ENCODE data around the gene MYO1F. TPM values are rescaled to one million over a fixed set of nuclear protein-coding genes. Genes with fewer than 3 reads are reported as not detected.

MYO1F gene
- polyA plus RNA-seq, 1 donor from 2014 or later: 40.9 TPM

DNA sequence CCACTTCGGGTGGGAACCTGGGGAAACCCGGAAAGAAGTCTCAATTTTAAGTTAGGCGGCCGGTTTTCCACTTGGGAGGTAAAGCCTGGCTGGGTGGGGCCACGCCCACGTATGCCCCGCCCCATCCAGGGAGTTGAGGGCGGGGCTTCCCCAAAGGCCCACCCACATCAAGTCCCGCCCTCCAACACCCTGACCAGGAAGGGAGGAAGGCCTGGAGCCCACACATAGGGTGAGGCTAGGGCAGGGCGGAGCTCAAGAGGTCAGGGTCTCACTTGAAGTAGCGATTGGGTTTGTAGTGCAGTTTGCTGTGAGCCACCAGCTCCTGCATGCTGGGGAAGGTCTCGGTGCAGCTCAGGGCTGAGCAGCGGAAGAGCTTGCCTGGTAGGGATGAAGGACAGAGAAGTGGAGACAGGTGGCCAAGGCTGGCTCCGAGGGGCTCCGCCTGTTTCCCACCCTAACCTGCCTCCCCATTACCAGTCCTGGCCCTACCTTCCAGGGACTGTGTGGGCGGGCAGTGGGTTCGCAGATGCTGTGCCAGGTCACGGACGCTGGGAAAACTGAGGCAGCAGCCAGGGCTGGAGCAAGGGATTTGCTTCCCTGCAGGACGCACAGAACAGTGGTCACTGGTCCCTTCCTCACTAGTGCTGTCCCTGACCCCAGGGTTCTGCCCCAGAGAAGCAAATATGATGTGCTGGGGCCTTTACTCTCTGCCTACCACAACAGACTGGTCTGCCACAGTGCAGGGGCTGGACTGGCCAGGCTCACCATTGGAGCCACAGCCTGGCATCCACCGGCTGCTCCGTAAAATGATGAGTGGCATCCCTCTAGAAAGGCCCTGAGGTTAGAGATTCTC lies 64.9 kb downstream of the MYO1F start:
- peak overlapping the region in 1 of 3 donors; percentile 84 for H3K27ac Mint-ChIP-seq
- peak overlapping the region; percentile 8 to 68 (median 55) for H3K4me3 Mint-ChIP-seq
- peaks cover 6 to 12% (median 8%) of the 10 kb centered on the region in 3 donors for H3K4me1 Mint-ChIP-seq
- H3K36me3 Mint-ChIP-seq: peaks cover 5% of the 10 kb centered on the region
- no peaks in the 10 kb centered on the region for H3K9me3 Mint-ChIP-seq
- no peaks in the 10 kb centered on the region for H3K27me3 Mint-ChIP-seq

DNA sequence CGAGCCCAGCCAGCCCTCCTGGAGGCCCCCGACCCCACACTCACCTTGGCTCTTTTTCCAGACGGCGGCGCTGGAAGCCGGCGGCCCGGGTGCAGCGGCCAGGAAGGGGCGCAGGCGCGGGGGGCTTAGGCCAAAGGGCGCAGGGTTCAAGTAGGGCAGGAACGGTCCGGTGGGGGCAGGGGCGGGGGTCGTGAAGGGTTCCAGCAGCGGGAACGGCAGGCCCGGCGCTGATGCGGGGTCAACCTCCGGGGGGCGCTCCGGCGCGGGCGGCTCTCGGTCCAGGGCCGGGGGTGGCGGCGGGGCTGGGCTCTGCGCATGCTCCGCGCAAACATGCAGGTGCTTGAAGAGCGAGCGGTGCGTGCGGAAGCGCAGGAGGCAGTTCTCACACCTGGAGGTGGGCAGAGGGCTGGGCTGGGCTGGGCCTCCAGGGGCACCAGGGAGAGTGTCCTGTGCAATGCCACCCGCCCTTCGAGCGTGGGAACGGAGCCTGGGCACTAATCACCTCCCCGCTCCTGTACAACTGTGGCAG lies 65.6 kb downstream of the MYO1F start:
- Mint-ChIP-seq H3K4me1 (peaks cover 6 to 12% (median 7%) of the 10 kb centered on the region in 3 donors), H3K27me3 (no peaks in the 10 kb centered on the region), H3K27ac (no peak overlapping the region), H3K9me3 (no peaks in the 10 kb centered on the region), H3K36me3 (peaks cover 5% of the 10 kb centered on the region), H3K4me3 (peak overlapping the region in 1 of 4 donors; percentile 68)

- H3K4me3 Mint-ChIP-seq: no peak overlapping the region
- H3K36me3 Mint-ChIP-seq: peaks cover 5% of the 10 kb centered on the region
- no peaks in the 10 kb centered on the region for H3K9me3 Mint-ChIP-seq
- H3K27me3 Mint-ChIP-seq: no peaks in the 10 kb centered on the region
- H3K4me1 Mint-ChIP-seq: peaks cover 6 to 10% (median 8%) of the 10 kb centered on the region in 3 donors
- no peak overlapping the region for H3K27ac Mint-ChIP-seq
Measured at GRCh38 chr19:8510589-8511115, 66.6 kb downstream of the MYO1F start.

DNA sequence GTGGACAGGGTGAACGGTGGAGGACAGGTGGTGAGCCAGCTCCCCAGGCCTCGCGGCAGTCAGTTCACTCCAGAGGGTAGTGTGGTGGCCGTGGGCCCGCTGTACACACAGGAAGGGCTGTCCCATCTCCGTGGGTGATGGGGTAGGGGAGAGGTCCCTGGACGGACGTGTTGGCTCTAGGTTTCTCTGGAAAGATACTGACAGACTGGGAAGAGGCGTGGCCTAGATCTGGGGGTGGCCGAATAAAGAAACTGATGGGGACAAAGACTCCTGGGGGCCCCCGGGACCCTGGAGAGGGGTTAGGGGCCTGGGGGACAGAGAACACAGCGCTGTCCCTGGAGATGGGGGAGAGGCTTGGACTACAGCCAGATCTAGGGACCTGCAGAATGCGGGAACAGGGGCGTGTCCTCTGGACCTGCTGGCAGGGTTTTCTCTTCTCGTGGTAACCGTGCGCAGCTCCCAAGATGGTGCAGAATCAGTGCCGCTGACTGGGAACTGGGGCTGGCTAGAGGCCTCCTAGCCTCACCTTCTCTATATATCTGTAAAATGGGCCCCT lies 70.8 kb downstream of the MYO1F start:
- Mint-ChIP-seq H3K9me3 (no peaks in the 10 kb centered on the region), H3K4me3 (peak overlapping the region; percentile 90 to 98 (median 94)), H3K27me3 (peaks cover 3% of the 10 kb centered on the region), H3K4me1 (peaks cover 0 to 5% (median 3%) of the 10 kb centered on the region in 3 donors), H3K27ac (peak overlapping the region in 1 of 3 donors; percentile 91), H3K36me3 (peaks cover 5% of the 10 kb centered on the region)

DNA sequence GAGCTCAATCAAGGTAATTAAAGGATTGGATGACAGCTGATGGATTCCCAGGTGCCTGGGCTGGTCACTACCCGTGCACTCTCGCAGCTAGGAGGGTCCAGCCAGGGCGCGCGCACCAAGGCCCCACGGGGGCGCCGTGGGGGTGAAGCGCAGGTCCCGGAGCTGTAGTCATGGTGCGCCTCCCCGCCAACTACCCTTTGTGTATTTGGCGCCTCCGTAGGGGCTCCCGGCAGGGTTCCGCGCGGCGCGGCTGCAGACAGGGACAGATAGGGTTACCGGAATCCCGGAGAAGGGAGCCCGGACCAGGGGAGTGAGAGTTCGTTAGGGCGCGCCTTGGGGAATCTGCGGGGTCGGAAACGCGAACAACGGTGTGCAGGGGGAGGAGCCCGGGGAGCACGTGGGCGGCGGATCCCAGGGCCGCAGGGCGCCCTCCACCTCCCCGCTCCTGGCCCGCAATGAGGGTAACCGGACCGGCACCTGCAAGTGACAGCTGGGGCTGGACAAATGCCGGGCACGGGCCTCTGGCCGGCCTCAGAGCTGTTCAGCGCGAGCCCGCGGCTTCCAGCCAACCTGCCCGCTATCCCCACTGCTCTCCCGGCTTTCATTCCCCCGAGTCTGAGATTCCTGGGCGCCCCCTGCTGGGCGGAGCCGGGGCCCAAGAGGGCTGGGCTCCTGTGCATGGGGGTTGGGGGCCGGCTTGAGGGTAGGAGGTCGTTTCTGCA lies 71.4 kb downstream of the MYO1F start:
- Mint-ChIP-seq H3K27me3 (peaks cover 3% of the 10 kb centered on the region), H3K27ac (peak overlapping the region; percentile 27 to 92 (median 91)), H3K4me3 (peak overlapping the region; percentile 90 to 98 (median 94)), H3K4me1 (peaks cover 0 to 5% (median 3%) of the 10 kb centered on the region in 3 donors), H3K9me3 (no peaks in the 10 kb centered on the region), H3K36me3 (peaks cover 5% of the 10 kb centered on the region)

GRCh38 chr19:8504919-8505318 lies 72.3 kb downstream of the MYO1F start:
- peaks cover 5% of the 10 kb centered on the region for H3K36me3 Mint-ChIP-seq
- no peaks in the 10 kb centered on the region for H3K9me3 Mint-ChIP-seq
- H3K4me3 Mint-ChIP-seq: peak overlapping the region in 3 of 4 donors; percentile 33 to 49 (median 44)
- H3K27me3 Mint-ChIP-seq: peaks cover 3% of the 10 kb centered on the region
- H3K4me1 Mint-ChIP-seq: peaks cover 0 to 6% (median 5%) of the 10 kb centered on the region in 3 donors
- H3K27ac Mint-ChIP-seq: no peak overlapping the region

GRCh38 chr19:8504171-8504570 lies 73.1 kb downstream of the MYO1F start:
- Mint-ChIP-seq H3K27ac (peak overlapping the region in 1 of 3 donors; percentile 12), H3K27me3 (peaks cover 3% of the 10 kb centered on the region), H3K4me3 (peak overlapping the region in 3 of 4 donors; percentile 26 to 52 (median 31)), H3K36me3 (peaks cover 2% of the 10 kb centered on the region), H3K4me1 (peaks cover 0 to 6% (median 5%) of the 10 kb centered on the region in 3 donors), H3K9me3 (no peaks in the 10 kb centered on the region)

GRCh38 chr19:8503510-8503909 lies 73.7 kb downstream of the MYO1F start:
- H3K27ac Mint-ChIP-seq: no peak overlapping the region
- H3K27me3 Mint-ChIP-seq: peaks cover 3% of the 10 kb centered on the region
- peaks cover 0 to 6% (median 5%) of the 10 kb centered on the region in 3 donors for H3K4me1 Mint-ChIP-seq
- H3K9me3 Mint-ChIP-seq: no peaks in the 10 kb centered on the region
- no peak overlapping the region for H3K4me3 Mint-ChIP-seq
- H3K36me3 Mint-ChIP-seq: peaks cover 2% of the 10 kb centered on the region

GRCh38 chr19:8501981-8502380 lies 75.3 kb downstream of the MYO1F start:
- H3K4me3 Mint-ChIP-seq: no peak overlapping the region
- no peaks in the 10 kb centered on the region for H3K9me3 Mint-ChIP-seq
- peaks cover 3% of the 10 kb centered on the region for H3K27me3 Mint-ChIP-seq
- peaks cover 0 to 6% (median 5%) of the 10 kb centered on the region in 3 donors for H3K4me1 Mint-ChIP-seq
- no peaks in the 10 kb centered on the region for H3K36me3 Mint-ChIP-seq
- no peak overlapping the region for H3K27ac Mint-ChIP-seq

GRCh38 chr19:8501516-8501915 lies 75.7 kb downstream of the MYO1F start:
- Mint-ChIP-seq H3K4me3 (no peak overlapping the region), H3K9me3 (no peaks in the 10 kb centered on the region), H3K36me3 (no peaks in the 10 kb centered on the region), H3K27me3 (peaks cover 3% of the 10 kb centered on the region), H3K4me1 (peaks cover 0 to 6% (median 5%) of the 10 kb centered on the region in 3 donors), H3K27ac (no peak overlapping the region)

- no peak overlapping the region for H3K4me3 Mint-ChIP-seq
- H3K36me3 Mint-ChIP-seq: no peaks in the 10 kb centered on the region
- H3K4me1 Mint-ChIP-seq: peaks cover 0 to 6% (median 1%) of the 10 kb centered on the region in 3 donors
- peak overlapping the region in 1 of 3 donors; percentile 18 for H3K27ac Mint-ChIP-seq
- no peaks in the 10 kb centered on the region for H3K9me3 Mint-ChIP-seq
- peaks cover 3% of the 10 kb centered on the region for H3K27me3 Mint-ChIP-seq
Measured at GRCh38 chr19:8500158-8500557, 77.1 kb downstream of the MYO1F start.

- Mint-ChIP-seq H3K27ac (no peak overlapping the region), H3K36me3 (no peaks in the 10 kb centered on the region), H3K9me3 (no peaks in the 10 kb centered on the region), H3K27me3 (peaks cover 1% of the 10 kb centered on the region), H3K4me3 (no peak overlapping the region), H3K4me1 (peaks cover 0 to 6% (median 1%) of the 10 kb centered on the region in 3 donors)
Measured at GRCh38 chr19:8499048-8499833, 78.0 kb downstream of the MYO1F start.

DNA sequence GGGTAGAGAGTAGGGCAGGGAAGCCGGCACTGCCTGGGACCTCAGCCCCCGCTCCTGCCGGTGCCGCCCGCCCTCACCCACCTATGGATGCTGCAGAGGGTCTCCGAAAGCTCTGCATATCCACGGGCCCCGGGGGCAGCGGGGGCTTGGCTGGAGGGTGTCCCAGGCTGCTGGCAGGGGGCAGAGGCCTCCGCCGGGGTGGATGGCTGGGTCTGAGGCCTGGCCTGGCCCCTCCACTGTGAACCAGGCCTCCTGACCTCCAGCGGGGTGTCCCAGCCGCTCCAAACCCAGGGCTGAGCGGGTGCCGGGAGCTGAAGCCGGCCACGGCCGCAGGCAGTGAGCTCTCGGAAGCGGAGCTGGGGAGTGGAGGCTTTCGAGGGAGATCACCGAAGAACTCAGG lies 78.9 kb downstream of the MYO1F start:
- H3K27ac Mint-ChIP-seq: no peak overlapping the region
- peaks cover 0 to 3% (median 1%) of the 10 kb centered on the region in 3 donors for H3K4me1 Mint-ChIP-seq
- no peaks in the 10 kb centered on the region for H3K36me3 Mint-ChIP-seq
- H3K9me3 Mint-ChIP-seq: no peaks in the 10 kb centered on the region
- peaks cover 1% of the 10 kb centered on the region for H3K27me3 Mint-ChIP-seq
- no peak overlapping the region for H3K4me3 Mint-ChIP-seq

GRCh38 chr19:8494158-8494557 lies 83.1 kb downstream of the MYO1F start:
- H3K4me3 Mint-ChIP-seq: no peak overlapping the region

More at GRCh38 chr19:8494158-8494557, 83.1 kb downstream of the MYO1F start:
- Mint-ChIP-seq H3K4me1 (peaks cover 0 to 2% (median 1%) of the 10 kb centered on the region in 3 donors), H3K36me3 (no peaks in the 10 kb centered on the region), H3K27me3 (no peaks in the 10 kb centered on the region), H3K9me3 (no peaks in the 10 kb centered on the region), H3K27ac (no peak overlapping the region)
